DOHH2 (cell line): Measurements from ENCODE around the gene GK.

Experiments
- EZH2phosphoT487 ChIP-seq: fragments of 200-600 bp; sonication (generic); IDR thresholded peaks from 2 replicates; pipeline ENCODE4 v1.6.1; 2017; ENCODE audit warnings: borderline replicate concordance, mild to moderate bottlenecking, antibody characterized with exemption, low read length, moderate library complexity, mixed read lengths
- TF ChIP-seq, protein P1 (sequence below): fragments of 200-600 bp; sonication (generic); IDR thresholded peaks from one replicate; pipeline ENCODE4 v1.5.1; 2014; ENCODE audit warnings: antibody characterized with exemption, mild to moderate bottlenecking, low read depth, low read length; ENCODE audit not compliant: poor library complexity, severe bottlenecking

- TF ChIP-seq, protein P1, sequence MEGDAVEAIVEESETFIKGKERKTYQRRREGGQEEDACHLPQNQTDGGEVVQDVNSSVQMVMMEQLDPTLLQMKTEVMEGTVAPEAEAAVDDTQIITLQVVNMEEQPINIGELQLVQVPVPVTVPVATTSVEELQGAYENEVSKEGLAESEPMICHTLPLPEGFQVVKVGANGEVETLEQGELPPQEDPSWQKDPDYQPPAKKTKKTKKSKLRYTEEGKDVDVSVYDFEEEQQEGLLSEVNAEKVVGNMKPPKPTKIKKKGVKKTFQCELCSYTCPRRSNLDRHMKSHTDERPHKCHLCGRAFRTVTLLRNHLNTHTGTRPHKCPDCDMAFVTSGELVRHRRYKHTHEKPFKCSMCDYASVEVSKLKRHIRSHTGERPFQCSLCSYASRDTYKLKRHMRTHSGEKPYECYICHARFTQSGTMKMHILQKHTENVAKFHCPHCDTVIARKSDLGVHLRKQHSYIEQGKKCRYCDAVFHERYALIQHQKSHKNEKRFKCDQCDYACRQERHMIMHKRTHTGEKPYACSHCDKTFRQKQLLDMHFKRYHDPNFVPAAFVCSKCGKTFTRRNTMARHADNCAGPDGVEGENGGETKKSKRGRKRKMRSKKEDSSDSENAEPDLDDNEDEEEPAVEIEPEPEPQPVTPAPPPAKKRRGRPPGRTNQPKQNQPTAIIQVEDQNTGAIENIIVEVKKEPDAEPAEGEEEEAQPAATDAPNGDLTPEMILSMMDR = no peak
- TF ChIP-seq EZH2phosphoT487 = no peak
These were observed 21.6 kb downstream of the GK start for GRCh38 chrX:30674799-30675198.
